Caco-2 (cell line): Measurements from ENCODE around the gene CPHXL2. TPM values are rescaled to one million over a fixed set of nuclear protein-coding genes. Genes with fewer than 3 reads are reported as not detected.

Experiments
- BruUV-seq: library from RNA; stranded (reverse); fragments of 400-500 nt; replicated peaks from 2 replicates; lab custom pipeline; 2021; lab: Mats Ljungman, UMichigan
- CTCF ChIA-PET: fragments of 300-600 bp; sonication (Branson Sonifier 250); formaldehyde crosslinking; loops from one replicate; lab custom pipeline; 2022; ENCODE audit warnings: antibody characterized with exemption; lab: Charles Lee
- POLR2A ChIA-PET: fragments of 300-600 bp; sonication (Branson Sonifier 250); formaldehyde crosslinking; loops from one replicate; lab custom pipeline; 2022; ENCODE audit warnings: antibody characterized with exemption; lab: Charles Lee
- DNase-seq, 2 experiments: peaks; one replicate each; pipeline versions ENCODE4 v3.0.0 to v3.0.0-alpha.2; 2020 to 2022
- H3K27me3 ChIP-seq: replicated peaks from 2 replicates; pipeline ENCODE4 v1.6.0; 2011; ENCODE audit warnings: low read length; ENCODE audit not compliant: control insufficient read depth, insufficient read depth
- H3K36me3 ChIP-seq: 2 replicates; pipeline ENCODE4 v1.5.1; 2011; ENCODE audit warnings: low read length; ENCODE audit not compliant: control insufficient read depth, insufficient read depth
- H3K4me1 ChIP-seq: fragments of 250-450 bp; sonication (Bioruptor Pico); 2 replicates; pipeline ENCODE4 v1.5.1; 2020; ENCODE audit warnings: mild to moderate bottlenecking
- H3K4me3 ChIP-seq: 2 replicates; pipeline ENCODE4 v1.5.1; 2011; ENCODE audit warnings: low read depth, mild to moderate bottlenecking, control low read depth, low read length
- H3K9me3 ChIP-seq: fragments of 250-450 bp; sonication (Bioruptor Pico); 2 replicates; pipeline ENCODE4 v1.5.1; 2020; ENCODE audit warnings: mild to moderate bottlenecking, moderate library complexity
- H3K27ac Mint-ChIP-seq: one replicate; pipeline ENCODE4 v1.8.0; 2022; ENCODE audit warnings: mixed read lengths; ENCODE audit not compliant: unreplicated experiment
- H3K27me3 Mint-ChIP-seq: one replicate; pipeline ENCODE4 v1.8.0; 2022; ENCODE audit warnings: mixed read lengths; ENCODE audit not compliant: insufficient read depth, unreplicated experiment
- H3K36me3 Mint-ChIP-seq: one replicate; pipeline ENCODE4 v1.8.0; 2022; ENCODE audit warnings: mild to moderate bottlenecking, mixed read lengths; ENCODE audit not compliant: insufficient read depth, unreplicated experiment
- H3K4me1 Mint-ChIP-seq: one replicate; pipeline ENCODE4 v1.8.0; 2022; ENCODE audit warnings: low read depth, mixed read lengths; ENCODE audit not compliant: unreplicated experiment
- H3K4me3 Mint-ChIP-seq: one replicate; pipeline ENCODE4 v1.8.0; 2022; ENCODE audit warnings: mild to moderate bottlenecking, moderate library complexity, mixed read lengths; ENCODE audit not compliant: unreplicated experiment
- H3K9me3 Mint-ChIP-seq: one replicate; pipeline ENCODE4 v1.8.0; 2022; ENCODE audit warnings: mixed read lengths; ENCODE audit not compliant: unreplicated experiment
- intact Hi-C: fragments of 100-400 bp; cut with micrococcal nuclease; formaldehyde crosslinking; loops from one replicate; pipeline ENCODE4 v1.10.0; 2022; ENCODE audit not compliant: unreplicated experiment
- total RNA-seq: library from RNA; stranded (reverse); gene quantifications from 2 replicates; pipeline ENCODE4 v1.2.3, GENCODE V29; 2022
- TF ChIP-seq, protein P1 (sequence below), 2 experiments: fragments of 200-600 bp in 1 of 2; IDR thresholded peaks; 1 replicate in 1 of 2; 2 replicates in 1 of 2; pipeline versions ENCODE4 v1.5.1 to v1.8.0; 2011 to 2022; ENCODE audit warnings: antibody characterized with exemption in 1 of 2, control low read depth in 1 of 2, inconsistent platforms in 1 of 2, low read depth in 1 of 2, low read length in 1 of 2, mild to moderate bottlenecking in 1 of 2, moderate library complexity in 1 of 2; ENCODE audit not compliant: insufficient read depth in 1 of 2, severe bottlenecking in 1 of 2, unreplicated experiment in 1 of 2

The CPHXL2 gene
- total RNA-seq, 1 experiment from 2014 or later: not detected

- no peak overlapping the region for H3K4me3 Mint-ChIP-seq
- Histone ChIP-seq H3K36me3 (no peaks in the 10 kb centered on the region), H3K27me3 (no peaks in the 10 kb centered on the region; the same call in 1 of the 2 replicates), H3K9me3 (no peaks in the 10 kb centered on the region), H3K4me3 (no peak overlapping the region), H3K4me1 (no peaks in the 10 kb centered on the region)
- DNase-seq: no peak
- H3K27ac Mint-ChIP-seq: no peak overlapping the region
- H3K9me3 Mint-ChIP-seq: no peaks in the 10 kb centered on the region
- TF ChIP-seq, protein P1, sequence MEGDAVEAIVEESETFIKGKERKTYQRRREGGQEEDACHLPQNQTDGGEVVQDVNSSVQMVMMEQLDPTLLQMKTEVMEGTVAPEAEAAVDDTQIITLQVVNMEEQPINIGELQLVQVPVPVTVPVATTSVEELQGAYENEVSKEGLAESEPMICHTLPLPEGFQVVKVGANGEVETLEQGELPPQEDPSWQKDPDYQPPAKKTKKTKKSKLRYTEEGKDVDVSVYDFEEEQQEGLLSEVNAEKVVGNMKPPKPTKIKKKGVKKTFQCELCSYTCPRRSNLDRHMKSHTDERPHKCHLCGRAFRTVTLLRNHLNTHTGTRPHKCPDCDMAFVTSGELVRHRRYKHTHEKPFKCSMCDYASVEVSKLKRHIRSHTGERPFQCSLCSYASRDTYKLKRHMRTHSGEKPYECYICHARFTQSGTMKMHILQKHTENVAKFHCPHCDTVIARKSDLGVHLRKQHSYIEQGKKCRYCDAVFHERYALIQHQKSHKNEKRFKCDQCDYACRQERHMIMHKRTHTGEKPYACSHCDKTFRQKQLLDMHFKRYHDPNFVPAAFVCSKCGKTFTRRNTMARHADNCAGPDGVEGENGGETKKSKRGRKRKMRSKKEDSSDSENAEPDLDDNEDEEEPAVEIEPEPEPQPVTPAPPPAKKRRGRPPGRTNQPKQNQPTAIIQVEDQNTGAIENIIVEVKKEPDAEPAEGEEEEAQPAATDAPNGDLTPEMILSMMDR (IDR thresholded peaks at IDR 0.05; ENCODE audit: insufficient read depth in 1 of 2, low read depth in 1 of 2, low read length in 1 of 2, severe bottlenecking in 1 of 2, unreplicated experiment in 1 of 2): no peak
- BruUV-seq: no TSS peak
- CTCF ChIA-PET: interaction anchor here (0.8 kb wide), 1 partner anchor 22 kb away, joined by 3 read pairs; no protein-coding TSS in a partner anchor
- no peaks in the 10 kb centered on the region for H3K4me1 Mint-ChIP-seq
- intact Hi-C loops: no loop called here
- no peaks in the 10 kb centered on the region for H3K36me3 Mint-ChIP-seq
- peaks cover 15% of the 10 kb centered on the region for H3K27me3 Mint-ChIP-seq
- POLR2A ChIA-PET: no interaction called here
Observed at GRCh38 chr16:75714661-75715060, 37.9 kb upstream of the CPHXL2 start.

- ChIA-PET CTCF (interaction anchor here (1.6 kb wide), 1 partner anchor 54 kb away, joined by 5 read pairs; no protein-coding TSS in a partner anchor), POLR2A (no interaction called here)
- Mint-ChIP-seq H3K27me3 (peaks cover 11% of the 10 kb centered on the region), H3K27ac (no peak overlapping the region), H3K9me3 (no peaks in the 10 kb centered on the region), H3K4me1 (no peaks in the 10 kb centered on the region), H3K36me3 (no peaks in the 10 kb centered on the region), H3K4me3 (no peak overlapping the region)
- Histone ChIP-seq H3K4me3 (no peak overlapping the region), H3K36me3 (no peaks in the 10 kb centered on the region), H3K27me3 (no peaks in the 10 kb centered on the region), H3K9me3 (0 out of 2 replicates have a peak, but pooled peaks cover 3% of the 10 kb centered on the region), H3K4me1 (no peaks in the 10 kb centered on the region)
- no TSS peak for BruUV-seq
- intact Hi-C loops: no loop called here
- no peak for DNase-seq
- TF ChIP-seq, protein P1 (IDR thresholded peaks at IDR 0.05; ENCODE audit: insufficient read depth in 1 of 2, low read depth in 1 of 2, low read length in 1 of 2, severe bottlenecking in 1 of 2, unreplicated experiment in 1 of 2): no peak
Observed at GRCh38 chr16:75710344-75710743, 33.5 kb upstream of the CPHXL2 start.

- no peak for DNase-seq
- Histone ChIP-seq H3K27me3 (no peaks in the 10 kb centered on the region), H3K9me3 (0 out of 2 replicates have a peak, but pooled peaks cover 3% of the 10 kb centered on the region), H3K4me3 (no peak overlapping the region), H3K36me3 (no peaks in the 10 kb centered on the region), H3K4me1 (no peaks in the 10 kb centered on the region)
- Mint-ChIP-seq H3K9me3 (no peaks in the 10 kb centered on the region), H3K36me3 (no peaks in the 10 kb centered on the region), H3K27ac (no peak overlapping the region), H3K27me3 (peaks cover 6% of the 10 kb centered on the region), H3K4me3 (no peak overlapping the region), H3K4me1 (no peaks in the 10 kb centered on the region)
- POLR2A ChIA-PET: no interaction called here
- CTCF ChIA-PET: no interaction called here
- TF ChIP-seq, protein P1 (IDR thresholded peaks at IDR 0.05; ENCODE audit: insufficient read depth in 1 of 2, low read depth in 1 of 2, low read length in 1 of 2, severe bottlenecking in 1 of 2, unreplicated experiment in 1 of 2): no peak
- intact Hi-C loops: no loop called here
- BruUV-seq: no TSS peak
Observed at GRCh38 chr16:75703306-75703705, 26.5 kb upstream of the CPHXL2 start.
